Astrocyte of the spinal cord (primary cell): ENCODE measurements around the gene RBM19.

ENCODE experiments used
- DNase-seq: peaks from one replicate; pipeline ENCODE4 v3.0.0; 2011; ENCODE audit warnings: low read depth, low spot score
- H3K4me3 ChIP-seq: 2 replicates; pipeline ENCODE4 v1.5.1; 2011; ENCODE audit warnings: low read depth, mild to moderate bottlenecking, low read length, moderate library complexity
- CTCF ChIP-seq: IDR thresholded peaks from 2 replicates; pipeline ENCODE4 v1.5.1; 2012; ENCODE audit warnings: low read depth, mild to moderate bottlenecking, low read length, inconsistent platforms
- in situ Hi-C: cut with HindIII; loops from 2 replicates; pipeline ENCODE4 v1.10.0; 2017; ENCODE audit warnings: low sequenced_read_pairs

The RBM19 gene

GRCh38 chr12:113938471-113938870 lies 27.7 kb downstream of the RBM19 start:
- no peak for DNase-seq
- TF ChIP-seq CTCF = no peak
- no peak overlapping the region for H3K4me3 ChIP-seq
- in situ Hi-C loops = no loop called here

- no peak overlapping the region for H3K4me3 ChIP-seq
- in situ Hi-C loops = no loop called here
- TF ChIP-seq CTCF = no peak
- no peak for DNase-seq
Observed at GRCh38 chr12:113936460-113936859, 29.7 kb downstream of the RBM19 start.

GRCh38 chr12:113935459-113935858 lies 30.7 kb downstream of the RBM19 start:
- TF ChIP-seq CTCF = no peak
- DNase-seq = no peak

GRCh38 chr12:113934946-113935345 lies 31.2 kb downstream of the RBM19 start:
- no peak overlapping the region for H3K4me3 ChIP-seq
- no peak for DNase-seq
- no peak for TF ChIP-seq CTCF
- in situ Hi-C loops = no loop called here

More at GRCh38 chr12:113935459-113935858, 30.7 kb downstream of the RBM19 start:
- H3K4me3 ChIP-seq = no peak overlapping the region
- in situ Hi-C loops = no loop called here

GRCh38 chr12:113934060-113934814 lies 31.9 kb downstream of the RBM19 start:
- no peak overlapping the region for H3K4me3 ChIP-seq
- in situ Hi-C loops = no loop called here
- no peak for TF ChIP-seq CTCF
- no peak for DNase-seq

GRCh38 chr12:113933201-113933786 lies 32.8 kb downstream of the RBM19 start:
- in situ Hi-C loops = no loop called here
- peak; percentile 23 for TF ChIP-seq CTCF
- peak; percentile 92 for DNase-seq
- H3K4me3 ChIP-seq = no peak overlapping the region
